Upper lobe of left lung (tissue), 6 donors: Measurements from ENCODE around the gene MILR1. TPM values are rescaled to one million over a fixed set of nuclear protein-coding genes. Genes with fewer than 3 reads are reported as not detected.

Source experiments
- ATAC-seq, 2 donors: fragments of 200-7000 bp; cut with Tn5 transposase; one replicate each; pipeline ENCODE4 v1.9.1; 2022; ENCODE audit warnings: mild to moderate bottlenecking in 2 of 2, moderate library complexity in 2 of 2; ENCODE audit not compliant: low FRiP score in 2 of 2
- DNase-seq, 2 donors: peaks; one replicate each; pipeline ENCODE4 v3.0.0-alpha.2; 2019 to 2020
- H3K27ac ChIP-seq, 4 donors: fragments of 200-600 bp; sonication (generic); one replicate each; pipeline ENCODE4 v1.5.1; 2016 to 2019
- H3K27me3 ChIP-seq, 4 donors: fragments of 200-600 bp; sonication (generic); one replicate each; pipeline ENCODE4 v1.5.1; 2017 to 2019
- H3K36me3 ChIP-seq, 4 donors: fragments of 200-600 bp; sonication (generic); one replicate each; pipeline ENCODE4 v1.5.1; 2016 to 2019
- H3K4me1 ChIP-seq, 4 donors: fragments of 200-600 bp; sonication (generic); one replicate each; pipeline ENCODE4 v1.5.1; 2018 to 2019
- H3K4me3 ChIP-seq, 4 donors: fragments of 200-600 bp; sonication (generic); one replicate each; pipeline ENCODE4 v1.5.1; 2017 to 2019; ENCODE audit warnings: mild to moderate bottlenecking in 2 of 4, moderate library complexity in 1 of 4
- H3K9me3 ChIP-seq, 4 donors: fragments of 200-600 bp; sonication (generic); one replicate each; pipeline ENCODE4 v1.5.1; 2018 to 2019
- EP300 ChIP-seq, 4 donors: sonication (generic); formaldehyde crosslinking; IDR thresholded peaks; one replicate each; pipeline ENCODE4 v1.5.1; 2017; ENCODE audit warnings: antibody characterized with exemption in 4 of 4, control low read depth in 2 of 4
- POLR2A ChIP-seq, 4 donors: fragments of 450-650 bp; IDR thresholded peaks; one replicate each; pipeline ENCODE4 v1.5.1; 2016 to 2017; ENCODE audit warnings: antibody characterized with exemption in 4 of 4, mild to moderate bottlenecking in 2 of 4
- POLR2AphosphoS5 ChIP-seq, 2 donors: sonication (generic); formaldehyde crosslinking; IDR thresholded peaks; one replicate each; pipeline ENCODE4 v1.5.1; 2017; ENCODE audit warnings: antibody characterized with exemption in 2 of 2
- WGBS, 2 donors: methylation state at CpG; one replicate each; pipeline ENCODE4 v1.1.5; 2017 to 2018; 5-methylcytosine and 5-hydroxymethylcytosine counted together
- total RNA-seq, 6 donors: library from RNA; depleted of rRNA in 4 of 6; stranded (reverse); fragments of >200 nt in 4 of 6; gene quantifications; one replicate each; pipeline versions ENCODE4 v1.1.0 to v1.2.1, GENCODE V29; 2016 to 2021
- TF ChIP-seq, protein P1 (sequence below), 6 experiments: fragments of 450-650 bp in 4 of 6; fragments of 200-600 bp in 2 of 6; sonication (generic) in 2 of 6; IDR thresholded peaks; one replicate each; pipeline ENCODE4 v1.5.1; 2016 to 2019; ENCODE audit warnings: antibody characterized with exemption in 6 of 6
- donor health status: DM: no; HTN: no; CAD: no; lungs with moderate emphysema.
- donor health status: DM: no; HTN: yes; CAD: no; lungs with severe emphysema.

Gene MILR1
- total RNA-seq, 6 donors from 2014 or later = 6.3 to 22.9 (median 10.2) TPM

DNA sequence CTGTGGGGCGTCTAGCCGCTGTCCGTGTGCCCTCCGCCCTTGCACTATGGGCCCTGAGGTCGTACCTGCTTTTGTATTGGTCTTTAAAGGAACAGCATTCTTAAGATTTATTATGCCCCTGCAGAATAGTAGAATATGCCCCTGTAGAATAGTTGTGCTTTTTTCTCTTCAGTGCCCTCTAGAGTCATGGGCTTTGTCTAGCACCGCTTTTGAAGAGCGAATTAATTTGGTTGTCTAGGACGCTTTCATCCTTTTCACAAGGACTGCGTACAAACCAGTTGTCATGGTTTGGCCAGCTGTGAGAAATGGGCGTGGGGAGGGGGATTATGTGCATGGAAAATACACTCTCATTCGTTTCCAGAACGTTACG is 58.5 kb downstream of the MILR1 start:
- DNase-seq = no peak

GRCh38 chr17:64508683-64509082 is 59.8 kb downstream of the MILR1 start:
- H3K36me3 ChIP-seq = peaks cover 22 to 49% (median 38%) of the 10 kb centered on the region in 4 donors
- no peaks in the 10 kb centered on the region for H3K27me3 ChIP-seq
- no peak for ATAC-seq
- DNase-seq = no peak
- H3K9me3 ChIP-seq = no peaks in the 10 kb centered on the region
- H3K27ac ChIP-seq = no peak overlapping the region
- WGBS, 2 donors = 94 to 95% methylated on average over 2 of the region's 2 CpGs
- TF ChIP-seq, protein P1, sequence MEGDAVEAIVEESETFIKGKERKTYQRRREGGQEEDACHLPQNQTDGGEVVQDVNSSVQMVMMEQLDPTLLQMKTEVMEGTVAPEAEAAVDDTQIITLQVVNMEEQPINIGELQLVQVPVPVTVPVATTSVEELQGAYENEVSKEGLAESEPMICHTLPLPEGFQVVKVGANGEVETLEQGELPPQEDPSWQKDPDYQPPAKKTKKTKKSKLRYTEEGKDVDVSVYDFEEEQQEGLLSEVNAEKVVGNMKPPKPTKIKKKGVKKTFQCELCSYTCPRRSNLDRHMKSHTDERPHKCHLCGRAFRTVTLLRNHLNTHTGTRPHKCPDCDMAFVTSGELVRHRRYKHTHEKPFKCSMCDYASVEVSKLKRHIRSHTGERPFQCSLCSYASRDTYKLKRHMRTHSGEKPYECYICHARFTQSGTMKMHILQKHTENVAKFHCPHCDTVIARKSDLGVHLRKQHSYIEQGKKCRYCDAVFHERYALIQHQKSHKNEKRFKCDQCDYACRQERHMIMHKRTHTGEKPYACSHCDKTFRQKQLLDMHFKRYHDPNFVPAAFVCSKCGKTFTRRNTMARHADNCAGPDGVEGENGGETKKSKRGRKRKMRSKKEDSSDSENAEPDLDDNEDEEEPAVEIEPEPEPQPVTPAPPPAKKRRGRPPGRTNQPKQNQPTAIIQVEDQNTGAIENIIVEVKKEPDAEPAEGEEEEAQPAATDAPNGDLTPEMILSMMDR (IDR thresholded peaks at IDR 0.05) = no peak
- no peak for TF ChIP-seq POLR2AphosphoS5 (IDR thresholded peaks at IDR 0.05)
- no peak for TF ChIP-seq EP300 (IDR thresholded peaks at IDR 0.05)
- no peak for TF ChIP-seq POLR2A (IDR thresholded peaks at IDR 0.05)
- H3K4me3 ChIP-seq = peak overlapping the region in 1 of 4 donors; percentile 66
- peaks cover 23 to 31% (median 26%) of the 10 kb centered on the region in 4 donors for H3K4me1 ChIP-seq

More for the DNA sequence above, 58.5 kb downstream of the MILR1 start:
- no peaks in the 10 kb centered on the region for H3K27me3 ChIP-seq
- H3K9me3 ChIP-seq = no peaks in the 10 kb centered on the region
- H3K27ac ChIP-seq = peak overlapping the region; percentile 99 to 100 (median 100)
- peaks cover 33 to 44% (median 39%) of the 10 kb centered on the region in 4 donors for H3K4me1 ChIP-seq
- TF ChIP-seq EP300 (IDR thresholded peaks at IDR 0.05) = no peak
- TF ChIP-seq, protein P1 (IDR thresholded peaks at IDR 0.05) = peak in 3 of 6 experiments; percentile 32 to 44 (median 39)
- peak; percentile 31 to 49 for ATAC-seq
- peaks cover 32 to 52% (median 47%) of the 10 kb centered on the region in 4 donors for H3K36me3 ChIP-seq
- H3K4me3 ChIP-seq = peak overlapping the region; percentile 66 to 95 (median 78)
- WGBS, 2 donors = 1% methylated on average over 13 of the region's 13 CpGs

DNA sequence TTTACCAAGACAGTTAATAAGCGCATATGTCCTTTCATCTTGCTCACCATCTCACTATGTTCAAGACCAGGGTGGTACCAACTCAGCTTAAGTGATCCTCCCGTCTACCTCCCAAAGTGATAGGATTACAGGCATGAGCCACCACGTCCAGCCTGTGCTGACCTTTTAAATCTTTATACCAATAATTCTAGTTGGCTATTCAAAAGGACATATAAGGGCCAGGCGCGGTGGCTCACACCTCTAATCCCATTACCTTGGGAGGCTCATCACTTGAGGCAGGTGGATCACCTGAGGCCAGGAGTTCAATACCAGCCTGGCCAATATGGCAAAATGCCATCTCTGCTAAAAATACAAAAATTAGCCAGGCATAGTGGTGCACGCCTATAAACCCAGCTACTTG is 60.3 kb downstream of the MILR1 start:
- Histone ChIP-seq H3K4me1 (peaks cover 18 to 26% (median 21%) of the 10 kb centered on the region in 4 donors), H3K27me3 (no peaks in the 10 kb centered on the region), H3K27ac (no peak overlapping the region), H3K4me3 (no peak overlapping the region), H3K9me3 (no peaks in the 10 kb centered on the region), H3K36me3 (peaks cover 20 to 45% (median 34%) of the 10 kb centered on the region in 4 donors)
- DNase-seq = no peak
- TF ChIP-seq, protein P1 (IDR thresholded peaks at IDR 0.05) = no peak
- TF ChIP-seq POLR2A (IDR thresholded peaks at IDR 0.05) (no peak), EP300 (IDR thresholded peaks at IDR 0.05) (no peak), POLR2AphosphoS5 (IDR thresholded peaks at IDR 0.05) (no peak)
- no peak for ATAC-seq
- WGBS, 2 donors = 93 to 95% methylated on average over 6 of the region's 6 CpGs

DNA sequence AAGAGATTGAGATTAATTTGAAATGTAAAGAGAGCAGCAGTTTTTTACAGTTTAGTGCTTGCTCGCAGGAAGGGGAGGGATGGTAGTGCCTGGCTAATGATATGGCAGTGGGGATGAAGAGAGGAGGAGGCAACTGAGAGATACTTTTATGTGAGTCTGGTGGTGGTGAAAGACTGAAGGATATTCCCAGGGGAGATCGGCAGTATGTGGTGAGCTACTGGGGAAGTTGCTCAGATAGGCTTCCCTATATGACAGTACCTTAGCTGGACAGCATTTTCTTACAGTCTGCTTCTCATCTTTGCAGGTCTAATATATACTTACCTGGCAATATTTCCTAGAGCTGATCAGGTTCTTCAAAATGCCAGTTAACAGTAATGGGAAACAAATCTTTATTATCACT is 66.5 kb downstream of the MILR1 start:
- no peaks in the 10 kb centered on the region for H3K9me3 ChIP-seq
- no peak for ATAC-seq
- H3K27ac ChIP-seq = no peak overlapping the region
- H3K4me1 ChIP-seq = no peaks in the 10 kb centered on the region
- H3K36me3 ChIP-seq = peaks cover 35 to 90% (median 61%) of the 10 kb centered on the region in 4 donors
- TF ChIP-seq, protein P1 (IDR thresholded peaks at IDR 0.05) = no peak
- TF ChIP-seq EP300 (IDR thresholded peaks at IDR 0.05) (no peak), POLR2A (IDR thresholded peaks at IDR 0.05) (no peak), POLR2AphosphoS5 (IDR thresholded peaks at IDR 0.05) (no peak)
- H3K4me3 ChIP-seq = no peak overlapping the region
- 74 to 85% methylated on average over 2 of the region's 2 CpGs for WGBS, 2 donors
- DNase-seq = no peak
- no peaks in the 10 kb centered on the region for H3K27me3 ChIP-seq

- TF ChIP-seq POLR2AphosphoS5 (IDR thresholded peaks at IDR 0.05) (no peak), EP300 (IDR thresholded peaks at IDR 0.05) (no peak), POLR2A (IDR thresholded peaks at IDR 0.05) (no peak)
- TF ChIP-seq, protein P1 (IDR thresholded peaks at IDR 0.05) = no peak
- WGBS, 2 donors = 95 to 96% methylated on average over 1 of the region's 1 CpG
- H3K36me3 ChIP-seq = peaks cover 31 to 90% (median 58%) of the 10 kb centered on the region in 4 donors
- DNase-seq (no peak), ATAC-seq (no peak)
- no peak overlapping the region for H3K4me3 ChIP-seq
- H3K9me3 ChIP-seq = no peaks in the 10 kb centered on the region
- H3K4me1 ChIP-seq = no peaks in the 10 kb centered on the region
- H3K27me3 ChIP-seq = no peaks in the 10 kb centered on the region
- no peak overlapping the region for H3K27ac ChIP-seq
Measured at GRCh38 chr17:64515829-64516228, 66.9 kb downstream of the MILR1 start.
